ENCODE data around the gene CA12. TPM values are rescaled to one million over a fixed set of nuclear protein-coding genes. Genes with fewer than 3 reads are reported as not detected.

CA12 gene
- total RNA-seq, 1 donor from 2014 or later: 6.7 TPM

- Histone ChIP-seq H3K4me1 (no peaks in the 10 kb centered on the region), H3K4me3 (no peak overlapping the region), H3K36me3 (no peaks in the 10 kb centered on the region), H3K27me3 (no peaks in the 10 kb centered on the region), H3K27ac (no peak overlapping the region), H3K9me3 (no peaks in the 10 kb centered on the region)
- no peak for ATAC-seq
- intact Hi-C loops (cut with DNase I): no loop called here
- no peak for DNase-seq
- TF ChIP-seq, protein P1, sequence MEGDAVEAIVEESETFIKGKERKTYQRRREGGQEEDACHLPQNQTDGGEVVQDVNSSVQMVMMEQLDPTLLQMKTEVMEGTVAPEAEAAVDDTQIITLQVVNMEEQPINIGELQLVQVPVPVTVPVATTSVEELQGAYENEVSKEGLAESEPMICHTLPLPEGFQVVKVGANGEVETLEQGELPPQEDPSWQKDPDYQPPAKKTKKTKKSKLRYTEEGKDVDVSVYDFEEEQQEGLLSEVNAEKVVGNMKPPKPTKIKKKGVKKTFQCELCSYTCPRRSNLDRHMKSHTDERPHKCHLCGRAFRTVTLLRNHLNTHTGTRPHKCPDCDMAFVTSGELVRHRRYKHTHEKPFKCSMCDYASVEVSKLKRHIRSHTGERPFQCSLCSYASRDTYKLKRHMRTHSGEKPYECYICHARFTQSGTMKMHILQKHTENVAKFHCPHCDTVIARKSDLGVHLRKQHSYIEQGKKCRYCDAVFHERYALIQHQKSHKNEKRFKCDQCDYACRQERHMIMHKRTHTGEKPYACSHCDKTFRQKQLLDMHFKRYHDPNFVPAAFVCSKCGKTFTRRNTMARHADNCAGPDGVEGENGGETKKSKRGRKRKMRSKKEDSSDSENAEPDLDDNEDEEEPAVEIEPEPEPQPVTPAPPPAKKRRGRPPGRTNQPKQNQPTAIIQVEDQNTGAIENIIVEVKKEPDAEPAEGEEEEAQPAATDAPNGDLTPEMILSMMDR (IDR thresholded peaks at IDR 0.05): no peak
Observed at GRCh38 chr15:63337046-63337445, 44.6 kb downstream of the CA12 start.

DNA sequence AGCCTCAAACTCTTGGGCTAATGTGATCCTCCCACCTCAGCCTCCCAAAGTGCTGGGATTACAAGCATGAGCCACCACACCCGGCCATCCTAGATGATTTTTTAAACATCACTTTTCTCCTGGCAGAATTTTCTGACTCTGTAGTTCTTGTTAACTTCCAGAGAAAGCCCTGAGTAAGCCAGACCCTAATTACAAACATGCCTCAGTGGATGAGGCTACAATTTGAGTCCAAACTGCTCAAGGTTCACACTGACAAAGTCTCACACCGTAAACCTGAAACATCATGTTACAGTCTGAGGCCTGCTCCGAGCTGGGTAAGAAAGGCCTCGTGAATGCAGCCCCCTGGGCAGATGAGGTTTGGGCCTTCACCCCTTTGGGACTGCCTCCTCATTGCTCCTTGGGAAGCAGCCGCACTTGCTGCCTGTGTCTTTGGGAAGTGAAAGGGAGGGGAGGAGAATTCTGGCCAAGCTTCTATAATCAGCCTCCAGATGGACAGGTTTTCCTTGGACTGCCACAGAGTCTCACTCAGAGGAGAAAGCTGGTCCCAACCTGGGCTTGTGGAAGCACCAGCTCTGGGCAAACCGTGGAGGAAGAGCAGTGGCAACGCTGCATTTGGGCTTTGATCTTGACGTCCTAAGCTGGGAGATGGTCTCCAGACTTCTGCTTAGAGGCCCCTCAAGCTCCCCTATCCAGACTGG is 46.0 kb downstream of the CA12 start:
- intact Hi-C loops (cut with DNase I): no loop called here
- no peak for ATAC-seq
- no peaks in the 10 kb centered on the region for H3K36me3 ChIP-seq
- DNase-seq: no peak
- no peaks in the 10 kb centered on the region for H3K27me3 ChIP-seq
- TF ChIP-seq, protein P1 (IDR thresholded peaks at IDR 0.05): no peak
- H3K9me3 ChIP-seq: no peaks in the 10 kb centered on the region
- no peak overlapping the region for H3K27ac ChIP-seq
- H3K4me3 ChIP-seq: no peak overlapping the region
- no peaks in the 10 kb centered on the region for H3K4me1 ChIP-seq

DNA sequence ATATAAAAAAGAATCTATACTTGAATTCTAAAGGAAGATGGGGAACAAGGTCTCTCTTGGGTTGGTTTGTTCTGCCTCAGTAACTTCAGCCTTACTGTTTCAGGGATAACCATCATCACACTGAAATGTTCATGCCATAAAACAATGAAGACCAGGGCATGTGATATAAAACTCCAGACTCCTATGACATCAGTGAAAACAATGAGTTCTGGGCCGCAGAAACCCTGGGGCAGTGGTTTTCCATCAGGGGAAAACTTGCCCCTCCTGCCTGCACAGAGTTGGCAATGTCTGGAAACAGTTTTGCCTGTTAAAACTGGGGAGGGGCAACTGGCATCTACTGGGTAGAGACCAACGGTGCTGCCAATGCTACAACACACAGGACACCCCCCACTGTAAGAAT is 46.8 kb downstream of the CA12 start:
- Histone ChIP-seq H3K9me3 (no peaks in the 10 kb centered on the region), H3K4me3 (no peak overlapping the region), H3K4me1 (no peaks in the 10 kb centered on the region), H3K27me3 (no peaks in the 10 kb centered on the region), H3K36me3 (no peaks in the 10 kb centered on the region), H3K27ac (no peak overlapping the region)
- intact Hi-C loops (cut with DNase I): no loop called here
- TF ChIP-seq, protein P1 (IDR thresholded peaks at IDR 0.05): no peak
- DNase-seq (no peak), ATAC-seq (no peak)

GRCh38 chr15:63332367-63333124 is 49.1 kb downstream of the CA12 start:
- H3K36me3 ChIP-seq: no peaks in the 10 kb centered on the region
- no peak overlapping the region for H3K27ac ChIP-seq
- DNase-seq (no peak), ATAC-seq (no peak)
- H3K27me3 ChIP-seq: no peaks in the 10 kb centered on the region
- TF ChIP-seq, protein P1 (IDR thresholded peaks at IDR 0.05): no peak
- H3K9me3 ChIP-seq: no peaks in the 10 kb centered on the region
- no peaks in the 10 kb centered on the region for H3K4me1 ChIP-seq
- H3K4me3 ChIP-seq: no peak overlapping the region
- intact Hi-C loops (cut with DNase I): no loop called here

- Histone ChIP-seq H3K36me3 (no peaks in the 10 kb centered on the region), H3K4me3 (no peak overlapping the region), H3K27ac (no peak overlapping the region), H3K4me1 (no peaks in the 10 kb centered on the region), H3K9me3 (no peaks in the 10 kb centered on the region), H3K27me3 (no peaks in the 10 kb centered on the region)
- DNase-seq (no peak), ATAC-seq (no peak)
- TF ChIP-seq, protein P1 (IDR thresholded peaks at IDR 0.05): no peak
- intact Hi-C loops (cut with DNase I): no loop called here
Observed at GRCh38 chr15:63331456-63331855, 50.2 kb downstream of the CA12 start.

All from upper lobe of right lung (tissue), 1 donor.